SIG-M5 treated with dmso at 0.1 percent for 504 hours (cell line): Measurements from ENCODE around the gene ELMO3.

Experiments used
- DNase-seq: peaks from one replicate; lab custom pipeline; 2025; ENCODE audit not compliant: unreplicated experiment; lab: John Stamatoyannopoulos, UW

The ELMO3 gene

GRCh38 chr16:67199011-67199807 is at the start of gene ELMO3:
Gene ELMO3 (plus strand): TSS chr16:67199131. CDS start chr16:67199327, 196 bp downstream.
- DNase-seq, result no peak

GRCh38 chr16:67149276-67150046 is 49.5 kb upstream of the ELMO3 start:
- DNase-seq, result no peak

GRCh38 chr16:67150047-67150832 is 48.7 kb upstream of the ELMO3 start:
- no peak for DNase-seq

- no peak for DNase-seq
Measured at GRCh38 chr16:67150833-67151396, 48.0 kb upstream of the ELMO3 start, which contains the start of gene B3GNT9. Gene B3GNT9 (minus strand): TSS chr16:67150998. CDS start chr16:67150485, 513 bp downstream.

GRCh38 chr16:67151431-67152097 is 47.4 kb upstream of the ELMO3 start:
- peak; percentile 17 for DNase-seq

- no peak for DNase-seq
Measured at GRCh38 chr16:67154578-67155294, 44.2 kb upstream of the ELMO3 start.

- peak; percentile 19 for DNase-seq
Measured at GRCh38 chr16:67155295-67156142, 43.4 kb upstream of the ELMO3 start.

- DNase-seq, result no peak
Measured at GRCh38 chr16:67156143-67156844, 42.6 kb upstream of the ELMO3 start.

- no peak for DNase-seq
Measured at GRCh38 chr16:67157106-67157748, 41.7 kb upstream of the ELMO3 start.

GRCh38 chr16:67157892-67158635 is 40.9 kb upstream of the ELMO3 start:
- no peak for DNase-seq

GRCh38 chr16:67158637-67159600 is 40.0 kb upstream of the ELMO3 start:
- peak; percentile 51 for DNase-seq

GRCh38 chr16:67161595-67162058 is 37.3 kb upstream of the ELMO3 start:
- DNase-seq, result no peak

- no peak for DNase-seq
Measured at GRCh38 chr16:67162506-67163163, 36.3 kb upstream of the ELMO3 start.

GRCh38 chr16:67163164-67163998 is 35.5 kb upstream of the ELMO3 start:
- no peak for DNase-seq
